Head of caudate nucleus (tissue), 42 donors: Measurements from ENCODE around the gene EPHB2.

Experiments
- DNase-seq, 42 donors: peaks; one replicate each; pipeline versions ENCODE4 v3.0.0 to v3.0.0-alpha.2; 2020 to 2021; ENCODE audit warnings: mixed read lengths in 7 of 42
- intact Hi-C: fragments of 100-400 bp; cut with DNase I; formaldehyde crosslinking; loops from one replicate; pipeline ENCODE4 v1.15.0; 2022

The EPHB2 gene

DNA sequence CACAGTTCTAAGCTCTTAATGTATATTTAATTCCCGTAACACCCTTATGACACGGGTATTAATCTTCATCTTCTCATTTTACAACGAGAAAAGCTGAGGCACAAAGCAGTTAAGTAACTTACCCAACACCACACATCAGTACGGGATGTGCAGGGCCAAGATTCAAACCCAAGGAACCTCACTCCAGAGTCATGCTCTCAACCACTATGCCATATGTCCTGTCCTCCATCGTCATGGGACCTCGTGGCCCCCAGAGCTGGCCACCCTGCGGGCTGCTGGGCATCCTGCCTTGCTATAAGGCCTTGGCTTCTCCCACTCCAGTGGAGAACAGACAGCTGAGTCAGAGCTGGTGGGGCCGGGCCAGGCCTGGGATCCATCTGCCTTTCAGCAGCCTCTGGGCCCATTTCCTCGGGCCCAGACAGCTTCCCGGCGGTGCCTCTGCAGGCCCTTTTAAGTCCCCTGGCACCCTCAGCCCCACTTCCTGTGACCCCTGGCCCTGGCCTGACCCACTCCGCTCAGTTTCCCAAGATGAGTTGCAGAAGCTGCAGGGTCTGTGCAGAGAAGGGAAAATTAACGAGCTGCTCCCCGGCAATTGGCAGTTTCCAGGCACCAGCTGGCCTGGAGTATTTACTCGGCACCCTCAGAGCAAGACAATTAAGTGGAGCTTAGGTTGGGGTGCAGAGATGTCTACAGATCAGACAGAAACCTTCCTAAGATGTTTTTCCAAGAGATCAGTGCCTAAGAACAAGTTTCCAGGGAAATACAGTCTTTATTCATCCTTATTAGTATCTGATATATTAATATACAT lies 98.2 kb downstream of the EPHB2 start:
- intact Hi-C loops, result no loop called here
- peak in 41 of 42 donors; percentile 45 to 91 (median 69) for DNase-seq

GRCh38 chr1:22809783-22810182 lies 99.1 kb downstream of the EPHB2 start:
- intact Hi-C loops, result no loop called here
- no peak for DNase-seq

DNA sequence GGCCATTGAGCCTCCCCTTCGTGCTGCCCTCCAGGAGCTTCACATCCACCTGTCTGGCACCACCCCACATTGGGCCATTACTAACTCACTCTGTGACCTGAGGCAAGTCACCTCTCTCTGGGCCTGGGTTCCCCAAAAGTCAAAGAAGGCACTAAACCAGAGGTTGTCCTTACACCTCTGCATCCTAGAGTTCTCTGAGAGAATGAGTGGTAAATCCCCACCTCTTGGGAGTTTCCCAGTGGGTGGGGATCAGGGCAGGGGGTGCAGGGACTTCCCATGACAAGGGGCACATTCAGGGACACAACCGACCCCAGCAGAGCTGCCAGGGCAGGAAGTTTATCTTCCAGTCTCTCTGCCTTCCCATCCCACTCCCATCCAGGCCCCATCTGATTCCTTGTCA lies 99.7 kb downstream of the EPHB2 start:
- DNase-seq, result no peak

DNA sequence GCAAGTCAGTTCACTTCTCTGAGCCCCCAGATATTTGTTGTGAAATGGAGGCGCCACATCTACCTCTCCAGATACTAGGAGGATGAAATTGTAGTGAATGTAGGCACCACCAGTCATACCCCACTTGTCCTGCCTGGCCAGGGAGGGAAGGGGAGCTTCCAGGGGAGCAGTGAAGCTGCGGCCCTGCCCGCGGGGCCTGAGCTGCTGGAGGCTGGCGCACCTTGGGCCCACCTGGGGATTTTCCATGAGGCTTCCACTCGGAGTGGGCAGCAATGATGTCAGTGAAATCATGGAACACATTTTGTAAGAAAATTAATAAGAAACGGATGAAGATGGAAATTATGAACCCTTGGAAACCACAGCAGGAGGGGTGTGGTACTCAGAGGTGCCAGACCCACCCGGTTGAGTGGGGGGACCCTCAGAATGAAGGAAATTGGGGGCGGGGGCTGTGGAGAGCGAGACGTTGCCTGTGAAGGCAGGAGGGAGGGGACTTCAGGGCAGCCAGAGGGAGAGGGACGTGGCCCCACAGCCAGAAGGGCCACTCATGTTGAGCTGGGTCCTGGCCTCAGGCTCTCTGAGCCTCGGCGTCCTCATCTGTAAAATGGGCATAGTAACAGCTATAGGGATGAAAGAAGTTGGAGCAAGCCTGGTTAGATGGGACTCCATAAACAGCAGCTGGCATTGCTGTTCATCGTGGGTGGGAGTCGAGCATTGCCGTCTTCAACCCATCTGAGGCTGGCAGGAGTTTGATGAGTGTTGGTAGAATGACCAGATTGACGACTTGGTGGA lies 101.6 kb downstream of the EPHB2 start:
- DNase-seq, result no peak

More for the DNA sequence above, 99.7 kb downstream of the EPHB2 start:
- intact Hi-C loops, result no loop called here

GRCh38 chr1:22812993-22813790 lies 102.6 kb downstream of the EPHB2 start:
- intact Hi-C loops, result no loop called here
- no peak for DNase-seq

More for the DNA sequence above, 101.6 kb downstream of the EPHB2 start:
- intact Hi-C loops, result no loop called here

DNA sequence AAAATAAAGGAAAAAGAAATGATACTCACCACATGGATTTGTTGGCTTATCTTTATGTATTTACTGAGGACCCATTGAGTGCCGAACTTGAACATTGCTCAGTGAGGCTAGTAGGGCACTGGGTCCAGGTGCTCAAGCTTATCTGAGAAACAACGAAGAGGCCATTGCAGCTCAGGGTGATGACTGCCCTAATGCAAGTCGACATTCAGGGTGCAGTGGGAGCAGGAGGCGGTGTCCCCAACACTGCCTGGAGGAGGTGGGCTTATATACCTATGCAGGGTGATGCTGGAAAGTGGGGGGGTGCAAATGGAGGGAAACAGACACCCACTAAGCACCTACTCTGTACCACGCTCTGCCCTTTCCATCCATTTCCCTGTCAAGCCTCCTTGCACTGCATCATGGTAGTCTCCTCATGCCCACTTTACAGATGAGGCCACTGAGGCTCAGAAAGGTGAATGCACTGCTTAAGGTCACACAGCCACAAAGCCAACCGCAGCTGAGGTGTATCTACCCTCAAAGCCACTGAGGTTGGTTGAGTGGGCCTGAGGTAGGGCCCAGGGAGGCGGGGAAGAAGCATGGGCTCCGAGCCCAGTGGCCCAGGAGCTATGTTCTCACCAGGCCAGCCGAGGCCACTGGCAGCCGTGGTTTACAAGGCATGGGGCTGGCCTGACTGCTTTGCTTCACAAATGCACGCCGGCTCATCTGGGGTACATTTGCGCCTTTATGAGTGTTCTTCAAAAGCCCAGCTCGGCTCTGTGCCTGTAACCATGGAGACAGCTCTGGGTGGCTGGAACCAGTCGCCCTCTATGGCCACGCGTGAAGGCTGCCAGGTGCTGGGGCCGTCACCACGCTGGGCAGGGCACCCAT lies 103.8 kb downstream of the EPHB2 start:
- DNase-seq, result peak in 41 of 42 donors; percentile 30 to 86 (median 73)
- intact Hi-C loops, result no loop called here

DNA sequence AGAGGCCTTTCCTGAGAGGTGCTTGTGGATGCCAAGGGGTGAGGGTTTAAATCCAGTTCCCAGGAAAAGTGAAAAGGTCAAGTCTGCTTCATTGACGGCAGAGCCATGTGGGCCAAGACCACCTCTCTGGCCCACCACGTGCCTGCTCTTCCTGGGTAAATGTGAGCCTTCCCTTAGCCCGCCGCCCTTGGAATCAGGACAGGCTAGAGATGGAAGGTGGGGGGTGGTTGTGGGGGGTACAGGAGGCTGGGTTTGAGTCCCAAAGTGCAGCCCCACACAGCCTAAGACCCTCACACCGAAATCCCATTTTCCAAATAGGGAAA lies 104.4 kb downstream of the EPHB2 start:
- intact Hi-C loops, result no loop called here
- DNase-seq, result no peak

- peak in 5 of 42 donors; percentile 34 to 63 (median 58) for DNase-seq
- intact Hi-C loops, result no loop called here
Observed at GRCh38 chr1:22815421-22816066, 104.9 kb downstream of the EPHB2 start.

GRCh38 chr1:22816067-22816775 lies 105.6 kb downstream of the EPHB2 start:
- DNase-seq, result no peak
- intact Hi-C loops, result no loop called here

DNA sequence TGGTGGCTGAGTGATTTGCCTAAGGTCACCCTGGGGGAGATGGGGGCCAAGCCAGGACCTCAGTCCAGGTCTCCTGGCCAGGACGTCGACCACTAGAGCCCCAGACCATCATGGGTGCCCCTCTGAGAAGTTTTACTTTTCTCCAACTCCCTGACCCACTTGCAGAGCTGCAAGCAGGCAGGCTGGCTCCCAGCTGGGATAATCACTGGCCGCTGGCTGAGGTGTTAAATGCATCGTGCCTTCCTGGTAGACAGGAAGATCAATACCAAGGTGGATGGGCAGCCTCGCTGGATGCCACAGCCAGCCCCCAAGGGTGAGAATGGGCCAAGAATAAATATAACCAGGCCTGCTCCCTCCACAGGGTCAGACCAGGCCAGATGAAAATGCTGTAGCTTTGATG lies 106.2 kb downstream of the EPHB2 start:
- no peak for DNase-seq
- intact Hi-C loops, result no loop called here

DNA sequence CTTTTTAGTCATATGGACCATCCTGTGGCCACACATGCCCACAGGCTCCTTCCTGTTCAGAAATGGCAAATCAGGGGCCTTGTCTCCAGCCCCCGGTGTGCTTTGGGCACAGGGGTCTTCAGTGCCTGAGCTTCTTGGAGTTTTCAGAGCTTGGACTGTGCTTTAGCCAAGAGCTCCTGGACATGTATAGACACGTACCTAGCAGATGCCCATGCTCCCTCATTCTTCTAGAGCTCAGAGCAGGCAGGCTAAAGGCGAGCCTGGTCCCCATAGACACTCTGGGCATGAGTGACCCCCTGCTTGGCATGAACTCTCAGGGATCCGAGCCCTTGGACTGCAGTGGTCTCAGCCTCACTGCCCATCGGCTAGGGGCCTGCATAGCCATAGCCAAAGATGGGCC lies 106.8 kb downstream of the EPHB2 start:
- intact Hi-C loops, result no loop called here
- no peak for DNase-seq

- DNase-seq, result no peak
- intact Hi-C loops, result no loop called here
Observed at GRCh38 chr1:22818061-22818770, 107.6 kb downstream of the EPHB2 start.

GRCh38 chr1:22819361-22819760 lies 108.7 kb downstream of the EPHB2 start:
- DNase-seq, result no peak
- intact Hi-C loops, result no loop called here

- DNase-seq, result no peak
- intact Hi-C loops, result no loop called here
Observed at GRCh38 chr1:22821027-22821426, 110.4 kb downstream of the EPHB2 start.

DNA sequence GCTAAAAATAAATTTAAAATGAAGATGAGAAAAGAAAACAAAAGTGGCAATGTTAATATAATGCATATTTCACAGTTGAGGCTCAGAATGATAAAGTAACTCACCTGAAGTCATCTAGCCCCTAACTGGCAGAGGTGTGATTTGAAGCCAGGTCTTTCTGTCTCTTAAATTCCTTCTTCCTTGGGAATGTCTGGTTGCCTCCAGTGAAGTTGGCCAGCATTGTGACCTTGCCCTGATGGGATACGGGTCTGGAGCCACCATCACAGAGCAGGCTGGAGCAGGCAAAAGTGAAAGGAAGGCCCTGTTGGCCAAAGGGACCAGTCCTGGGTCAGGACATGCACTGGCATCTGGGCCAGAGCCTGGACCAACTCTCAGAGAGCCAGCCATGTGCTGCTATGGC lies 111.7 kb downstream of the EPHB2 start:
- intact Hi-C loops, result no loop called here
- DNase-seq, result no peak

GRCh38 chr1:22824466-22824865 lies 113.8 kb downstream of the EPHB2 start:
- intact Hi-C loops, result no loop called here
- no peak for DNase-seq

GRCh38 chr1:22824975-22825374 lies 114.3 kb downstream of the EPHB2 start:
- intact Hi-C loops, result no loop called here
- DNase-seq, result no peak
